A673 (cell line): Measurements from ENCODE around the gene DUSP8. TPM values are rescaled to one million over a fixed set of nuclear protein-coding genes. Genes with fewer than 3 reads are reported as not detected.

Experiments used
- BruUV-seq: library from RNA; stranded (reverse); fragments of 400-500 nt; replicated peaks from 2 replicates; lab custom pipeline; 2021; lab: Mats Ljungman, UMichigan
- CTCF ChIA-PET: fragments of 300-600 bp; sonication (Branson Sonifier 250); formaldehyde crosslinking; loops from one replicate; lab custom pipeline; 2022; ENCODE audit warnings: antibody characterized with exemption; lab: Charles Lee
- POLR2A ChIA-PET: fragments of 300-600 bp; sonication (Branson Sonifier 250); formaldehyde crosslinking; loops from one replicate; lab custom pipeline; 2022; ENCODE audit warnings: antibody characterized with exemption; ENCODE audit not compliant: low non-redundant PET; lab: Charles Lee
- DNase-seq: peaks from one replicate; pipeline ENCODE4 v3.0.0-alpha.2; 2015; ENCODE audit warnings: low spot score
- H3K27ac ChIP-seq: fragments of 200-600 bp; sonication (generic); 2 replicates; pipeline ENCODE4 v1.5.1; 2016; ENCODE audit warnings: mixed run types, low read depth, mild to moderate bottlenecking, mixed read lengths, antibody characterized with exemption, low read length; ENCODE audit not compliant: poor library complexity, severe bottlenecking
- H3K27me3 ChIP-seq: fragments of 200-600 bp; sonication (generic); replicated peaks from 2 replicates; pipeline ENCODE4 v1.6.1; 2017; ENCODE audit warnings: mixed run types, low read depth, mild to moderate bottlenecking, mixed read lengths, antibody characterized with exemption, low read length; ENCODE audit not compliant: insufficient read depth, poor library complexity
- H3K36me3 ChIP-seq: fragments of 200-600 bp; sonication (generic); 2 replicates; pipeline ENCODE4 v1.6.1; 2016; ENCODE audit warnings: mixed run types, mild to moderate bottlenecking, mixed read lengths, antibody characterized with exemption, low read length; ENCODE audit not compliant: insufficient read depth, poor library complexity, severe bottlenecking
- H3K4me1 ChIP-seq: fragments of 200-600 bp; sonication (generic); 2 replicates; pipeline ENCODE4 v1.6.1; 2017; ENCODE audit warnings: mixed run types, mild to moderate bottlenecking, mixed read lengths, antibody characterized with exemption, low read length; ENCODE audit not compliant: insufficient read depth, poor library complexity, severe bottlenecking
- H3K4me3 ChIP-seq: fragments of 200-600 bp; sonication (generic); 2 replicates; pipeline ENCODE4 v1.5.1; 2016; ENCODE audit warnings: low read depth, mixed run types, mild to moderate bottlenecking, mixed read lengths, low read length; ENCODE audit not compliant: poor library complexity, severe bottlenecking
- H3K9me3 ChIP-seq: fragments of 200-600 bp; sonication (generic); 2 replicates; pipeline ENCODE4 v1.6.1; 2016; ENCODE audit warnings: mixed run types, low read depth, mild to moderate bottlenecking, mixed read lengths, antibody characterized with exemption, low read length; ENCODE audit not compliant: poor library complexity, severe bottlenecking
- CTCF ChIP-seq: fragments of 300-800, 200-600 bp; sonication (generic); conservative IDR thresholded peaks from 2 replicates; pipeline ENCODE4 v1.5.1; 2017; ENCODE audit warnings: low read depth, mild to moderate bottlenecking, antibody characterized with exemption, low read length, moderate library complexity, mixed read lengths
- EZH2 ChIP-seq: fragments of 200-600 bp; sonication (generic); IDR thresholded peaks from 2 replicates; pipeline ENCODE4 v1.6.1; 2017; ENCODE audit warnings: borderline replicate concordance, low read depth, mild to moderate bottlenecking, mixed read lengths, antibody characterized with exemption, low read length; ENCODE audit not compliant: poor library complexity, severe bottlenecking
- intact Hi-C: fragments of 100-400 bp; cut with micrococcal nuclease; formaldehyde crosslinking; loops from one replicate; pipeline ENCODE4 v1.10.0; 2022; ENCODE audit not compliant: unreplicated experiment
- total RNA-seq: library from RNA; stranded (reverse); gene quantifications from 2 replicates; pipeline ENCODE4 v1.2.3, GENCODE V29; 2021

The DUSP8 gene
- total RNA-seq, 1 experiment from 2014 or later = 1.9 TPM

- TF ChIP-seq CTCF = no peak
- no peak for TF ChIP-seq EZH2
- BruUV-seq = no TSS peak
- Histone ChIP-seq H3K27ac (no peak overlapping the region), H3K36me3 (no peaks in the 10 kb centered on the region), H3K4me1 (no peaks in the 10 kb centered on the region), H3K9me3 (no peaks in the 10 kb centered on the region), H3K4me3 (no peak overlapping the region), H3K27me3 (no peaks in the 10 kb centered on the region)
- intact Hi-C loops = no loop called here
- ChIA-PET CTCF (no interaction called here), POLR2A (no interaction called here)
- DNase-seq = no peak
These were observed 51.8 kb downstream of the DUSP8 start for GRCh38 chr11:1520209-1520662.

- H3K4me3 ChIP-seq = no peak overlapping the region
- no peaks in the 10 kb centered on the region for H3K27me3 ChIP-seq
- BruUV-seq = no TSS peak
- TF ChIP-seq CTCF = no peak
- no peak for TF ChIP-seq EZH2
- POLR2A ChIA-PET = no interaction called here
- CTCF ChIA-PET = no interaction called here
- H3K36me3 ChIP-seq = no peaks in the 10 kb centered on the region
- intact Hi-C loops = no loop called here
- no peak overlapping the region for H3K27ac ChIP-seq
- no peaks in the 10 kb centered on the region for H3K4me1 ChIP-seq
- no peak for DNase-seq
- H3K9me3 ChIP-seq = no peaks in the 10 kb centered on the region
These were observed 52.8 kb downstream of the DUSP8 start for GRCh38 chr11:1519028-1520010.

GRCh38 chr11:1518301-1518700 is 53.8 kb downstream of the DUSP8 start:
- Histone ChIP-seq H3K27ac (no peak overlapping the region), H3K36me3 (no peaks in the 10 kb centered on the region), H3K9me3 (no peaks in the 10 kb centered on the region), H3K4me1 (peaks cover 4% of the 10 kb centered on the region), H3K4me3 (no peak overlapping the region), H3K27me3 (no peaks in the 10 kb centered on the region)
- BruUV-seq = no TSS peak
- intact Hi-C loops = no loop called here
- TF ChIP-seq EZH2 (no peak), CTCF (no peak)
- ChIA-PET POLR2A (no interaction called here), CTCF (no interaction called here)
- no peak for DNase-seq
